Osteoblast (primary cell): ENCODE measurements around the gene ODAD4. TPM values are rescaled to one million over a fixed set of nuclear protein-coding genes. Genes with fewer than 3 reads are reported as not detected.

ENCODE experiments used
- DNase-seq: peaks from one replicate; pipeline ENCODE4 v3.0.0; 2011; ENCODE audit warnings: low spot score, mixed read lengths; ENCODE audit not compliant: insufficient read length; ENCODE audit errors: missing footprints
- H2AFZ ChIP-seq: 2 replicates; pipeline ENCODE4 v1.6.0; 2011; ENCODE audit warnings: mild to moderate bottlenecking, low read length
- H3K27ac ChIP-seq: 2 replicates; pipeline ENCODE4 v1.5.1; 2011; ENCODE audit warnings: mild to moderate bottlenecking, low read depth, low read length, moderate library complexity
- H3K27me3 ChIP-seq: 2 replicates; pipeline ENCODE4 v1.6.0; 2012; ENCODE audit warnings: mild to moderate bottlenecking, control low read depth, inconsistent platforms, low read length, moderate library complexity; ENCODE audit not compliant: insufficient read depth
- H3K36me3 ChIP-seq: 2 replicates; pipeline ENCODE4 v1.5.1; 2011; ENCODE audit warnings: mild to moderate bottlenecking, low read length, control low read depth, moderate library complexity; ENCODE audit not compliant: insufficient read depth
- H3K4me1 ChIP-seq: 2 replicates; pipeline ENCODE4 v1.5.1; 2011; ENCODE audit warnings: mild to moderate bottlenecking, low read length, control low read depth, moderate library complexity; ENCODE audit not compliant: insufficient read depth
- H3K4me2 ChIP-seq: 2 replicates; pipeline ENCODE4 v1.6.0; 2011; ENCODE audit warnings: mild to moderate bottlenecking, low read length; ENCODE audit not compliant: insufficient read depth
- H3K4me3 ChIP-seq: fragments of 200-600 bp; sonication (generic); 3 replicates; pipeline ENCODE4 v1.5.1; 2012; ENCODE audit warnings: mild to moderate bottlenecking, low read length, inconsistent platforms; ENCODE audit not compliant: insufficient read depth
- H3K79me2 ChIP-seq: 2 replicates; pipeline ENCODE4 v1.6.0; 2012; ENCODE audit warnings: mild to moderate bottlenecking, low read length, control low read depth, inconsistent platforms; ENCODE audit not compliant: insufficient read depth
- H3K9me3 ChIP-seq: 2 replicates; pipeline ENCODE4 v1.5.1; 2011; ENCODE audit warnings: low read depth, low read length, control low read depth
- H4K20me1 ChIP-seq: 2 replicates; pipeline ENCODE4 v1.6.0; 2012; ENCODE audit warnings: mild to moderate bottlenecking, low read length, control low read depth; ENCODE audit not compliant: insufficient read depth
- CTCF ChIP-seq: IDR thresholded peaks from 2 replicates; pipeline ENCODE4 v1.5.1; 2011; ENCODE audit warnings: mild to moderate bottlenecking, low read depth, low read length, moderate library complexity; ENCODE audit errors: extremely low read depth
- total RNA-seq: library from RNA; depleted of rRNA; stranded (reverse); fragments of >200 nt; gene quantifications from 2 replicates; pipeline ENCODE4 v1.2.3, GENCODE V29; 2012

The ODAD4 gene
- total RNA-seq, 1 donor = 1.1 TPM

- H4K20me1 ChIP-seq = peaks cover 38% of the 10 kb centered on the region
- no peaks in the 10 kb centered on the region for H3K9me3 ChIP-seq
- H3K36me3 ChIP-seq = peaks cover 92% of the 10 kb centered on the region
- H3K4me3 ChIP-seq = no peak overlapping the region
- no peak for DNase-seq
- no peak overlapping the region for H2AFZ ChIP-seq
- peak overlapping the region; percentile 42 for H3K27ac ChIP-seq
- H3K4me1 ChIP-seq = peaks cover 39% of the 10 kb centered on the region
- TF ChIP-seq CTCF = no peak
- no peak overlapping the region for H3K4me2 ChIP-seq
- H3K27me3 ChIP-seq = no peaks in the 10 kb centered on the region
- peaks cover 52% of the 10 kb centered on the region for H3K79me2 ChIP-seq
Measured at GRCh38 chr17:41973408-41973811, 43.0 kb downstream of the ODAD4 start.

GRCh38 chr17:41974031-41974430 lies 43.6 kb downstream of the ODAD4 start:
- Histone ChIP-seq H4K20me1 (peaks cover 33% of the 10 kb centered on the region), H3K4me1 (peaks cover 33% of the 10 kb centered on the region), H3K4me3 (no peak overlapping the region), H3K27ac (no peak overlapping the region), H3K9me3 (no peaks in the 10 kb centered on the region), H3K27me3 (no peaks in the 10 kb centered on the region), H3K4me2 (no peak overlapping the region), H2AFZ (no peak overlapping the region), H3K36me3 (peaks cover 90% of the 10 kb centered on the region), H3K79me2 (peaks cover 46% of the 10 kb centered on the region)
- no peak for DNase-seq
- TF ChIP-seq CTCF = no peak

- no peaks in the 10 kb centered on the region for H3K27me3 ChIP-seq
- H3K27ac ChIP-seq = peak overlapping the region; percentile 15
- no peak for TF ChIP-seq CTCF
- peaks cover 40% of the 10 kb centered on the region for H3K79me2 ChIP-seq
- H2AFZ ChIP-seq = no peak overlapping the region
- peak; percentile 76 for DNase-seq
- H3K36me3 ChIP-seq = peaks cover 87% of the 10 kb centered on the region
- peaks cover 31% of the 10 kb centered on the region for H3K4me1 ChIP-seq
- peaks cover 31% of the 10 kb centered on the region for H4K20me1 ChIP-seq
- no peaks in the 10 kb centered on the region for H3K9me3 ChIP-seq
- no peak overlapping the region for H3K4me2 ChIP-seq
- no peak overlapping the region for H3K4me3 ChIP-seq
Measured at GRCh38 chr17:41974658-41975057, 44.2 kb downstream of the ODAD4 start.

- TF ChIP-seq CTCF = no peak
- peak overlapping the region; percentile 34 for H3K27ac ChIP-seq
- peaks cover 87% of the 10 kb centered on the region for H3K36me3 ChIP-seq
- peaks cover 31% of the 10 kb centered on the region for H4K20me1 ChIP-seq
- DNase-seq = peak; percentile 94
- H3K4me3 ChIP-seq = no peak overlapping the region
- no peaks in the 10 kb centered on the region for H3K9me3 ChIP-seq
- no peaks in the 10 kb centered on the region for H3K27me3 ChIP-seq
- peaks cover 31% of the 10 kb centered on the region for H3K4me1 ChIP-seq
- no peak overlapping the region for H3K4me2 ChIP-seq
- H3K79me2 ChIP-seq = peaks cover 33% of the 10 kb centered on the region
- H2AFZ ChIP-seq = no peak overlapping the region
Measured at GRCh38 chr17:41975099-41976083, 45.0 kb downstream of the ODAD4 start.
